Sigmoid colon (tissue), 3 donors: ENCODE data around the gene ZCCHC17.

Experiments
- POLR2A ChIP-seq, 2 donors: fragments of 450-650 bp; IDR thresholded peaks; one replicate each; pipeline ENCODE4 v1.6.1; 2016; ENCODE audit warnings: antibody characterized with exemption in 2 of 2, mild to moderate bottlenecking in 2 of 2, moderate library complexity in 2 of 2
- TF ChIP-seq, protein P1 (sequence below), 4 experiments: fragments of 450-650 bp in 3 of 4; fragments of 200-600 bp in 1 of 4; IDR thresholded peaks; one replicate each; pipeline ENCODE4 v1.5.1; 2016 to 2019; ENCODE audit warnings: antibody characterized with exemption in 4 of 4, mild to moderate bottlenecking in 3 of 4, moderate library complexity in 2 of 4

DNA sequence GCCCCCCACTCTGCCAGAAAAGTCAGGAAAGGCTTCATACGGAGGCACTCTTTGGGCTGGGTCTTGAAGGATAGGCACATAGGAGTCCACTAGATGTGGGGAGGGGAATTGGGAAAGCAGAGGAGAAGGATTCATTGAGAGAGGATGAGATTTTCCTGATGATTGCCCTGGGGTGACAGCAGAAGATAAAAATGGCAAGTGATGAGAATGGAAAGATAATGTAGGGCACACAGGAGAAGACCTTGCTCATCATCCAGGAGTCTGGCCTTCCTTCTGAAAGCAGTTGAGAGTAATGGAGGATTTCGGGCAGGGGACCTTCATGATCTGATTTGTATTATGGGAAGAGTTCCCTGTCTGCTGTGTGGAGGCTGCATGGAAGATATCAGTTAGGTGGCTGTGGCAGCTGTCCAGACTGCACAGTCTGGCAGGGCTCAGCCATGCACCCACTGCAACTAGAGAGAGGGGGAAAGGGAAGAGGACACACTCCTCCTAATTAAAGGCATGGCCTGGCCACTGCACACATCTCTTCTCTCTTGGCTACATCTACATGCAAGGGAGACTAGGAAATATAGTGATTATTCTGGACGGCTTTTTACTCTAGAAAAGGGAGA, 85.7 kb downstream of the ZCCHC17 start:
- TF ChIP-seq, protein P1, sequence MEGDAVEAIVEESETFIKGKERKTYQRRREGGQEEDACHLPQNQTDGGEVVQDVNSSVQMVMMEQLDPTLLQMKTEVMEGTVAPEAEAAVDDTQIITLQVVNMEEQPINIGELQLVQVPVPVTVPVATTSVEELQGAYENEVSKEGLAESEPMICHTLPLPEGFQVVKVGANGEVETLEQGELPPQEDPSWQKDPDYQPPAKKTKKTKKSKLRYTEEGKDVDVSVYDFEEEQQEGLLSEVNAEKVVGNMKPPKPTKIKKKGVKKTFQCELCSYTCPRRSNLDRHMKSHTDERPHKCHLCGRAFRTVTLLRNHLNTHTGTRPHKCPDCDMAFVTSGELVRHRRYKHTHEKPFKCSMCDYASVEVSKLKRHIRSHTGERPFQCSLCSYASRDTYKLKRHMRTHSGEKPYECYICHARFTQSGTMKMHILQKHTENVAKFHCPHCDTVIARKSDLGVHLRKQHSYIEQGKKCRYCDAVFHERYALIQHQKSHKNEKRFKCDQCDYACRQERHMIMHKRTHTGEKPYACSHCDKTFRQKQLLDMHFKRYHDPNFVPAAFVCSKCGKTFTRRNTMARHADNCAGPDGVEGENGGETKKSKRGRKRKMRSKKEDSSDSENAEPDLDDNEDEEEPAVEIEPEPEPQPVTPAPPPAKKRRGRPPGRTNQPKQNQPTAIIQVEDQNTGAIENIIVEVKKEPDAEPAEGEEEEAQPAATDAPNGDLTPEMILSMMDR (IDR thresholded peaks at IDR 0.05), result no peak
- no peak for TF ChIP-seq POLR2A (IDR thresholded peaks at IDR 0.05)
